GM21717 (cell line): ENCODE data around the gene CLCA1.

Experiments
- ATAC-seq: cut with Tn5 transposase; IDR thresholded peaks from one replicate; pipeline ENCODE4 v1.9.1; 2021; ENCODE audit warnings: mild to moderate bottlenecking, moderate library complexity; ENCODE audit not compliant: unreplicated experiment

Gene CLCA1

GRCh38 chr1:86548839-86549238 is 80.1 kb downstream of the CLCA1 start:
- ATAC-seq: no peak
